Activated CD4-positive, alpha-beta T cell treated with anti-CD3 and anti-CD28 coated beads for 36 hours (primary cell): Measurements from ENCODE around the gene IL34. TPM values are rescaled to one million over a fixed set of nuclear protein-coding genes. Genes with fewer than 3 reads are reported as not detected.

Experiments
- ATAC-seq: fragments of 200-7000 bp; cut with Tn5 transposase; one replicate; pipeline ENCODE4 v1.10.0; 2021; ENCODE audit warnings: mild to moderate bottlenecking, moderate library complexity
- CTCF ChIA-PET: fragments of 350-600 bp; sonication (Branson Sonifier 250); formaldehyde crosslinking; loops from one replicate; lab custom pipeline; 2021; ENCODE audit warnings: antibody characterized with exemption; lab: Charles Lee
- POLR2A ChIA-PET: fragments of 350-600 bp; sonication (Branson Sonifier 250); formaldehyde crosslinking; loops from one replicate; lab custom pipeline; 2021; ENCODE audit warnings: antibody characterized with exemption, inconsistent platforms; lab: Charles Lee
- DNase-seq: peaks from one replicate; pipeline ENCODE4 v3.0.0-alpha.2; 2020
- H3K27ac Mint-ChIP-seq: one replicate; pipeline ENCODE4 v1.8.0; 2021; ENCODE audit warnings: mixed read lengths
- H3K27me3 Mint-ChIP-seq: one replicate; pipeline ENCODE4 v1.8.0; 2021; ENCODE audit warnings: mixed read lengths
- H3K36me3 Mint-ChIP-seq: one replicate; pipeline ENCODE4 v1.8.0; 2021; ENCODE audit warnings: low read depth, mixed read lengths
- H3K4me1 Mint-ChIP-seq: one replicate; pipeline ENCODE4 v1.8.0; 2021; ENCODE audit warnings: mixed read lengths
- H3K4me3 Mint-ChIP-seq: one replicate; pipeline ENCODE4 v1.8.0; 2021; ENCODE audit warnings: mild to moderate bottlenecking, moderate library complexity, mixed read lengths
- H3K9me3 Mint-ChIP-seq: one replicate; pipeline ENCODE4 v1.8.0; 2021; ENCODE audit warnings: low read depth, mixed read lengths
- intact Hi-C, 2 experiments: fragments of 100-400 bp; cut with DNase I in 1 of 2; cut with micrococcal nuclease in 1 of 2; formaldehyde crosslinking; loops; one replicate each; pipeline versions ENCODE4 v1.14.2 to v1.15.1; 2022 to 2024; cut with DNase I, micrococcal nuclease
- total RNA-seq, 2 experiments: library from RNA; stranded (reverse); gene quantifications; one replicate each; pipeline ENCODE4 v1.2.3, GENCODE V29; 2021

IL34 gene
- total RNA-seq, 2 experiments from 2014 or later: not detected

DNA sequence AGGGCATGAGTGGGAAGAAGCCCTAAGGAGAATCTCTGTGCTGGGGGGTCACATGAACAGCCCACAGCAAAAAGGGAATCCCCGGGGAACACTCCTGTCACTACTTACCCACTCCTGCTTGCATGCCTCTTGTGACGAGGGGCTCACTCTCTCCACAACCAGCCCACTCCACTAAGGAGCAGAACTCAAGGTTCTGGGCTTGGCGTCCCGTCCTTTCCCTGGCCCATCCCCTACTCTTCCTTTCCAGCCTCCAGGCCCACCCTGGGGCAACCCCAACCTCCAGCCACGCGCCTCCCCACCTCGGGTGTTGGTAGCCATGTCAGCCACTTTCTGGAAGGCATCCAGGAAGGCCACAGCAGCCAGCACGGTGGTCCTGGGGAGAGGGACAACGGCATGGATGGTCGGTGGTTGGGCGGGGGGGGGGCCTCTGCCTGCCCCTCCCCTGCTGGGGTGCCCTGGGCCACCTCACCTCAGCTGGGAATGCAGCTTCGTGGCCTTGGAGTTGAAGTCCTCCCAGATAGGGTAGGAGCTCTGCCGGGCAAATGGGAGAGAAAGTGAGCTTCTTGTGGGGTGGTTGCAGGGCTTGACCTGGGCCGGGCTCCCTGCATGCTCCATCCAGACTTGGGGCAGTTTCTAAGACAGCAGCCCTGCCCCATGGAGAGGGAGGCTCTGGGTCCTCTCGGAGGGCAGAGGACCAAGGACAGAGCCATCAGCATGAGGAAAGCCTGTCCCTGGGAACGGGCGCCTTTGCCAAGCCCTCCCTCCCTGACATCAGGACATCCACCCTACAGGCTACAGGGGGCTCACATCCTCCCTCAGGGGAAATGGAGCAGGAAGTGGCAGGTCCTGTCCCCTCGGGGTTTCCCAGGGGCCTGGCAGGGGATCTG, 34.4 kb downstream of the IL34 start:
- Mint-ChIP-seq H3K36me3 (no peaks in the 10 kb centered on the region), H3K27me3 (peaks cover 8% of the 10 kb centered on the region), H3K4me1 (no peaks in the 10 kb centered on the region), H3K4me3 (no peak overlapping the region), H3K27ac (no peak overlapping the region), H3K9me3 (no peaks in the 10 kb centered on the region)
- ATAC-seq (no peak), DNase-seq (no peak)
- ChIA-PET POLR2A (no interaction called here), CTCF (interaction anchor here (0.6 to 7.9 kb wide), 4 partner anchors 13 to 114 kb away, joined by 3 to 45 read pairs (median 4); no protein-coding TSS in a partner anchor)
- intact Hi-C loops: loop anchor here (1.0 to 10.0 kb wide), 3 partner anchors 54 to 91 kb away; no protein-coding TSS in a partner anchor

- no peak for DNase-seq
- no peaks in the 10 kb centered on the region for H3K4me1 Mint-ChIP-seq
- H3K36me3 Mint-ChIP-seq: no peaks in the 10 kb centered on the region
- intact Hi-C loops: loop anchor here in 1 of 2 experiments (1.0 to 10.0 kb wide), 2 partner anchors 53 to 90 kb away; no protein-coding TSS in a partner anchor
- H3K27ac Mint-ChIP-seq: no peak overlapping the region
- POLR2A ChIA-PET: no interaction called here
- peaks cover 11% of the 10 kb centered on the region for H3K27me3 Mint-ChIP-seq
- no peak overlapping the region for H3K4me3 Mint-ChIP-seq
- CTCF ChIA-PET: interaction anchor here (0.6 to 7.9 kb wide), 3 partner anchors 38 to 115 kb away, joined by 3 to 45 read pairs (median 3); no protein-coding TSS in a partner anchor
- no peak for ATAC-seq
- no peaks in the 10 kb centered on the region for H3K9me3 Mint-ChIP-seq
These were observed 35.3 kb downstream of the IL34 start for GRCh38 chr16:70681382-70682238.

DNA sequence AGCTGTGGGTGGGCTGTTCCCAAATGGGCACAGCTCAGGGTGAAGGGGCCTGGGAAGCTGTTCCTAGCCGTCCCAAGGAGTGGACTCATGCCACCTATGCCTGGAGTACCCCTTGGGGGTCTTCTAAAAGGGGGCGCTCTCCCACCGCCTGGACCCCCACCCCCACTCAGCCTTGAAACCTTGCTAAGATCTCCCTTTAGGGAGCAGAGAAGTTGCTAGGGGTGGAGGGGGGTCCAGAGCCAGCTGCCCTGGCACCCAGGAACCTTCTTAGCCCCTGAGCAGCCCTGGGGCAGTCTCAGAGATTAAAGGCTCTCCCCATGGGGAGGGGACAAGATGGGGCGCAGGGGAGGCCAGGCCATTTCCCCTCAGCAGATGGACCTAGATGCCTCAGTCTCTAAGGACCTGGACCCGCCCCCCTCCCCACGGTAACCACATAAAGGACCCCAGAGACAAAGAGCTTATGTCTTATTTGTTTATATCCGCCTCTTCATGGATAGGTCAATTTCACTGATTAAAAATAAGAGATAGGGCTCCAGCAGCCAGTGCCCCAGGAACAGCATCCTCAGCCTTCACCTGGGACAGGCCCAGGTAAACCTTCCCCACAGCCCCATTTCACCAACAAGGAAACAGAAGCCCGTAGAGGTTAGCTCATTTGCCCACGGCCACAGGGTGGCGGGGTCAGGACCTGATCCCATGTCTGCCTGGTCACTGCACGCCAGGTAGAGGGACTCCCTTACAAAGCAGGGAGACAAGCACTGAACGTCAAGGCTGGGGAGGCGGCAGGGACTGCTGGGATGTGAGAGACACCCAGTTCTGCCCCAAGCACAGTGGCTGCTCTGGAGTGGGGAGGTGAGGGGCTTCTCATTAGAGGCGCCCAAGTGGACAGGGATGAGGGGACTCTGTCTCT, 36.1 kb downstream of the IL34 start:
- DNase-seq: no peak
- POLR2A ChIA-PET: interaction anchor here (0.7 to 0.8 kb wide), 2 partner anchors 32 to 301 kb away, joined by 5 read pairs; no protein-coding TSS in a partner anchor
- H3K4me3 Mint-ChIP-seq: no peak overlapping the region
- intact Hi-C loops: loop anchor here in 1 of 2 experiments (10.0 kb wide), 1 partner anchor 52 kb away; no protein-coding TSS in a partner anchor
- peaks cover 11% of the 10 kb centered on the region for H3K27me3 Mint-ChIP-seq
- CTCF ChIA-PET: interaction anchor here (7.9 kb wide), 1 partner anchor 89 kb away, joined by 45 read pairs; no protein-coding TSS in a partner anchor
- no peaks in the 10 kb centered on the region for H3K36me3 Mint-ChIP-seq
- no peaks in the 10 kb centered on the region for H3K9me3 Mint-ChIP-seq
- H3K27ac Mint-ChIP-seq: no peak overlapping the region
- ATAC-seq: no peak
- no peaks in the 10 kb centered on the region for H3K4me1 Mint-ChIP-seq

DNA sequence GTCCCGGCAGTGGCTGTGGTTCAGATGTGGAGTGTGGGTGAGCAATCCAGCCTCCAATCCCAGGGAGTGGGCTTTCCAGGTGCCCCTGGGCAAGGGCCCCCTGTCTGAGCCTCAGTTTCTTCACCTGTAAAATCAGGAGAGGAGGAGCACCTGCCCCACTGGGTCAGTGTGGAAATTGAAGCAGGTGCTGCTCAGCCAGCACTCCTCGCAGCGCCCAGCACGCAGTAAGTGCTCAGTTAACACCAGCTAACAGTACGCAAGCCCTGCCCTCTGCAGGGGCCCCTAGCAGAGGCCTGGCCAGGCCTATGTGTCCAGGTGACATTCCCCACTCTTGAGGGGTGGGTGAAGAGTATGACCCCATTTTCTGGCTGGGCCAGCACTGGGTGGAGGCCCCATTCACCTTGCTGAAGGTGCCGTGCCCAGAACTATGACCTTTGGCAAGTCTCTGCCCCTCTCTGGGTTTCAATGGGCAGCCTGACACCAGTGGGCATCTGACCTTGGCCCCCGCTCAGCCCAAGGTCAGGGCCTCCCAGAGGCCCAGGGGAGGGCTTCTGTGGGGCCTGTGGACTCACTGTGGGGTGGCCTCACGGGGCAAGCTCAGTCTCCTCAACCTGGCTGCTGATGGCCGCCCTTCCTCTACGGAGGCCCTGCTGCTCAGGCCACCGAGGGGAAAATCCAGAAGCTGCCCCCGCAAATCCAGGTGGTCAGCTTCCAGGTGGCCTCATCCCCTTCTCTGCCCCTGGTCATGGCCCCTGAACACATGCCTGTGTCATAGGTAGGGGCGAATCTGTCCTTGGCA, 37.0 kb downstream of the IL34 start:
- intact Hi-C loops: loop anchor here in 1 of 2 experiments (10.0 kb wide), 1 partner anchor 51 kb away; no protein-coding TSS in a partner anchor
- Mint-ChIP-seq H3K4me3 (no peak overlapping the region), H3K27me3 (peaks cover 11% of the 10 kb centered on the region), H3K36me3 (no peaks in the 10 kb centered on the region), H3K4me1 (no peaks in the 10 kb centered on the region), H3K27ac (no peak overlapping the region), H3K9me3 (no peaks in the 10 kb centered on the region)
- ATAC-seq (no peak), DNase-seq (no peak)
- CTCF ChIA-PET: interaction anchor here (7.9 kb wide), 1 partner anchor 88 kb away, joined by 45 read pairs; no protein-coding TSS in a partner anchor
- POLR2A ChIA-PET: interaction anchor here (0.8 kb wide), 1 partner anchor 31 kb away, joined by 5 read pairs; no protein-coding TSS in a partner anchor

DNA sequence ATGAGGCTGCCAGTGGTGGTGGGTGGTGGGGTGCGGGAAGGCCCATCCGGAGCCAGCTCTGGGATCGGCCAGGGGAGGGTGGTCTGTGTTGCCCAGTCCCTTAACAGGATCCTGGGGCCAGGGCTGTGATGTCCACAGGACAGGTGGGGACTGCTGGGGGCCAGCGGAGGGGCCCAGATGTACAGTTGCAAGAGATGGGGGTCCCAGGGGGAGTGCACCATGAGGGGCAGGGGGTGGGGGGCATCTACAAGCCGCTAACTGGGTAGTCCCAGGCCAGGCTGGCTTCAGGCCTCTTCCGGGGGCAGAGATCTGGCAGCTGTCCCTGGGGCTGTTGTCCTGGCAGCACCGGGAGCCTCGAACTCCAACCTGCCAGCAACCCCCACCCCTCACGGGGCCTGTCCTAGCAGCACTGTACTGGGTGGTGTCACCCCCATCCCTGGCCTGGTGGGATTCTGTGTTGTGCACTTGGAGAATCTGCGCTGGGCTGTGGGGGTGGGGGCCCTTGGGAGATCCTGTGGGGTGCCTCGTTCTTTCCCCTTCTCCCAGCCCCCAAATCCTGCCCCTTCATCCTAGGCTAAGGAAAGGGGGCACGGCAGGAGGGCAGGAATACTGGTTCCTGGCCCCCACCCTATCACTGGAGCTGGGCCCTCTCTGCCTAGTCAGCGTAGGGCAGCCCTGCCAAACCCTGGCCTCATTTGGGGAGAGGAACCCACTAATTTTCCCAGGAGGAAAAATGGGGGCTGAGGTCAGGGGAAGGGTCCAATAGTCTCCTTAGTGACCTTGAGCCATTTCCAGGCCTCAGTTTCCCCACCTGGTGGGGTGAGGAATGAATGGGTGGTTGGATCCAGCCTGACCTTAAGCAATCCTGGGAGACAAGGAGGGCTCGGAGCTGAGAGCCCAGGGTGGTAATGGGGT, 38.0 kb downstream of the IL34 start:
- intact Hi-C loops: loop anchor here in 1 of 2 experiments (10.0 kb wide), 1 partner anchor 50 kb away; no protein-coding TSS in a partner anchor
- no peaks in the 10 kb centered on the region for H3K4me1 Mint-ChIP-seq
- no peak overlapping the region for H3K27ac Mint-ChIP-seq
- peak overlapping the region; percentile 55 for H3K4me3 Mint-ChIP-seq
- ATAC-seq (no peak), DNase-seq (no peak)
- ChIA-PET POLR2A (no interaction called here), CTCF (interaction anchor here (7.9 kb wide), 1 partner anchor 87 kb away, joined by 45 read pairs; no protein-coding TSS in a partner anchor)
- peaks cover 11% of the 10 kb centered on the region for H3K27me3 Mint-ChIP-seq
- no peaks in the 10 kb centered on the region for H3K36me3 Mint-ChIP-seq
- no peaks in the 10 kb centered on the region for H3K9me3 Mint-ChIP-seq

GRCh38 chr16:70685061-70685937, 38.9 kb downstream of the IL34 start:
- intact Hi-C loops: loop anchor here in 1 of 2 experiments (10.0 kb wide), 1 partner anchor 50 kb away; no protein-coding TSS in a partner anchor
- Mint-ChIP-seq H3K4me1 (no peaks in the 10 kb centered on the region), H3K9me3 (no peaks in the 10 kb centered on the region), H3K27me3 (peaks cover 11% of the 10 kb centered on the region), H3K27ac (no peak overlapping the region), H3K36me3 (no peaks in the 10 kb centered on the region), H3K4me3 (peak overlapping the region; percentile 55)
- DNase-seq (peak; percentile 38), ATAC-seq (peak; percentile 65)
- CTCF ChIA-PET: interaction anchor here (7.9 kb wide), 1 partner anchor 86 kb away, joined by 45 read pairs; no protein-coding TSS in a partner anchor
- POLR2A ChIA-PET: no interaction called here

DNA sequence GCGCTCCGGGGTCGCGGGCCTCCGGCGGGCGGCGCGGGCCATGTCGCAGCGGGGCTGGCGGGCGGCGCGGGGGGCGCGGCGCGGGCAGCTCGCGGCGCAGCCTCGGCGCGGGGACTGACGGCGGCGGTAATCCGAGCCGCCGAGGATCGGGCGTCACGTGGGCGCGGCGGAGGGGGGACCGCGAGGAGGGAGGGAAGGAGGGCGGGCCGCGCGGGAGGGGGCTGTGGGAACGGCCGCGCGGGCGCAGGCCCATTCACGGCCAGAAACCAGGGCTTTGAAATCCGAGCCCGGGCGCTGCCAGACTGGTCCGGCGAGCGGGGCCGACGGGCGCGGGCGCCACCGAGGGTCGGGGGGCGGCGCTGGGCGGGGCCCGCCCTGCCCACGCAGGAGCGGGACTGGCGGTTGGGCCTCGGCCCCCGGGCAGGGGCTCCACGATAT, 39.6 kb downstream of the IL34 start, which contains the start of gene MTSS2:
TSS of gene MTSS2 (minus strand) at position 116 of the 438 bp plus-strand sequence. CDS start 262 bp downstream, outside the sequence.
- intact Hi-C loops: loop anchor here in 1 of 2 experiments (10.0 kb wide), 1 partner anchor 49 kb away; no protein-coding TSS in a partner anchor
- Mint-ChIP-seq H3K4me1 (no peaks in the 10 kb centered on the region), H3K4me3 (peak within 1 kb of the TSS; percentile 55), H3K9me3 (no peaks in the 10 kb centered on the region), H3K36me3 (no peaks in the 10 kb centered on the region), H3K27me3 (peaks cover 11% of the 10 kb centered on the region), H3K27ac (no peak within 1 kb of the TSS)
- ChIA-PET CTCF (no interaction called here), POLR2A (no interaction called here)
- peak; percentile 57 for DNase-seq
- peak; percentile 54 for ATAC-seq

DNA sequence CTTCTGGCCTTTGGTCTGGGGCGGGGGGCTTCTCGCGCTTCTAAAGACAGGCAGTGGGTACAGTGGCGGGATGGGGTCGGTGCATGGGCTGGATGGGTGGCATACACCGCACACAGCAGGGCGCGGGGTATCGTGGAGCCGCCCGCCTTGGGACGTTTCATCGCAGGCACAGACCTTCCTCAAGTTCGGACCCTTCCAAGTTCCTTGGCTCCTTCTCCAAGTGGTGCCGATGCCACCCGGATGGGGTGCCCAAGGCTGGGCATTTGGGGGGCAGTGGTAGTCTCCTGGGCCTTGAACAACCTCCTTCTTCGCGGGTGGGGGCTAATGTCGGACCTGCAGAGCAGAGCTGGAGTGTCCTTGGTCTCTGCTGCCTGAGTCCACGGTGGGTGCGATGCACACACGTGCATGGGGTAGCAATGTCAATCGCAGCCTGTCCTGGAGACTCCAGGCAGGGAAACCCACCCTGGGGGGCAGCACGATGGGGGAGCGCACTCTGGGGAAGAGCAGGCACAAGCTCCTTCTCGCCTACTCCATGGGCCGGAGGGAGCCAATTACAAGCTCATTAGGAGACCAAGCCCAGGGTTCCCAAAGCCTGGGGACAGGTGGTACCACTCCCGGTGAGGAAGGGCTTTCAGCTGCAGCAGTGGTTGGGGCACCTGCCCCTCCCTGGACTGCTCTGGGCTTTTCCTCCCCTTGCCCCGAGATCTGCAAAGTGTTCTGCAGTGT, 40.2 kb downstream of the IL34 start:
- H3K27me3 Mint-ChIP-seq: peaks cover 11% of the 10 kb centered on the region
- ATAC-seq (no peak), DNase-seq (no peak)
- CTCF ChIA-PET: interaction anchor here (0.6 to 1.0 kb wide), 2 partner anchors 85 to 232 kb away, joined by 3 to 4 read pairs; no protein-coding TSS in a partner anchor
- H3K36me3 Mint-ChIP-seq: no peaks in the 10 kb centered on the region
- intact Hi-C loops: loop anchor here in 1 of 2 experiments (10.0 kb wide), 1 partner anchor 48 kb away; no protein-coding TSS in a partner anchor
- H3K4me1 Mint-ChIP-seq: no peaks in the 10 kb centered on the region
- POLR2A ChIA-PET: no interaction called here
- H3K4me3 Mint-ChIP-seq: peak overlapping the region; percentile 47
- no peak overlapping the region for H3K27ac Mint-ChIP-seq
- no peaks in the 10 kb centered on the region for H3K9me3 Mint-ChIP-seq
